Activated B cell treated with CpG ODN at 0.5 μM for 24 hours (primary cell): ENCODE data around the gene WDR45B. TPM values are rescaled to one million over a fixed set of nuclear protein-coding genes. Genes with fewer than 3 reads are reported as not detected.
"Not testable (repeated sequence)": the region's sequence is repeated elsewhere in the genome, so short reads cannot be mapped to it uniquely, and the experiment has no call there.

Experiments
- ATAC-seq: fragments of 200-7000 bp; cut with Tn5 transposase; one replicate; pipeline ENCODE4 v1.10.0; 2021; ENCODE audit warnings: low read depth, mild to moderate bottlenecking, moderate library complexity
- CTCF ChIA-PET: fragments of 350-600 bp; sonication (Branson Sonifier 250); formaldehyde crosslinking; loops from one replicate; lab custom pipeline; 2021; ENCODE audit warnings: antibody characterized with exemption; lab: Charles Lee
- POLR2A ChIA-PET: fragments of 350-600 bp; sonication (Branson Sonifier 250); formaldehyde crosslinking; loops from one replicate; lab custom pipeline; 2021; ENCODE audit warnings: antibody characterized with exemption; lab: Charles Lee
- DNase-seq: peaks from one replicate; pipeline ENCODE4 v3.0.0; 2022
- H3K27ac Mint-ChIP-seq: one replicate; pipeline ENCODE4 v1.8.0; 2020; ENCODE audit warnings: mixed read lengths
- H3K27me3 Mint-ChIP-seq: one replicate; pipeline ENCODE4 v1.8.0; 2021; ENCODE audit warnings: mixed read lengths
- H3K36me3 Mint-ChIP-seq: one replicate; pipeline ENCODE4 v1.8.0; 2021; ENCODE audit warnings: low read depth, mixed read lengths
- H3K4me1 Mint-ChIP-seq: one replicate; pipeline ENCODE4 v1.8.0; 2021; ENCODE audit warnings: mixed read lengths
- H3K4me3 Mint-ChIP-seq: one replicate; pipeline ENCODE4 v1.8.0; 2020; ENCODE audit warnings: mild to moderate bottlenecking, mixed read lengths
- H3K9me3 Mint-ChIP-seq: one replicate; pipeline ENCODE4 v1.8.0; 2020; ENCODE audit warnings: mixed read lengths
- CTCF ChIP-seq: fragments of 200-600 bp; IDR thresholded peaks from one replicate; pipeline ENCODE4 v1.8.0; 2022; ENCODE audit warnings: antibody characterized with exemption, mild to moderate bottlenecking
- intact Hi-C: fragments of 100-400 bp; cut with micrococcal nuclease; formaldehyde crosslinking; loops from one replicate; pipeline ENCODE4 v1.15.1; 2024
- total RNA-seq: library from RNA; stranded (reverse); gene quantifications from 2 replicates; pipeline ENCODE4 v1.2.3, GENCODE V29; 2022

The WDR45B gene
- total RNA-seq, 1 donor from 2014 or later: 51.2 TPM

GRCh38 chr17:82656266-82656665, 8.0 kb upstream of the WDR45B start:
- H3K9me3 Mint-ChIP-seq: no peaks in the 10 kb centered on the region
- H3K4me1 Mint-ChIP-seq: peaks cover 9% of the 10 kb centered on the region
- CTCF ChIA-PET: no interaction called here
- TF ChIP-seq CTCF: no peak
- H3K36me3 Mint-ChIP-seq: peaks cover 2% of the 10 kb centered on the region
- POLR2A ChIA-PET: no interaction called here
- ATAC-seq (no peak), DNase-seq (no peak)
- intact Hi-C loops: no loop called here
- H3K27me3 Mint-ChIP-seq: no peaks in the 10 kb centered on the region
- no peak overlapping the region for H3K4me3 Mint-ChIP-seq
- H3K27ac Mint-ChIP-seq: no peak overlapping the region

- intact Hi-C loops: no loop called here
- POLR2A ChIA-PET: no interaction called here
- no peak overlapping the region for H3K27ac Mint-ChIP-seq
- H3K4me3 Mint-ChIP-seq: no peak overlapping the region
- no peaks in the 10 kb centered on the region for H3K27me3 Mint-ChIP-seq
- H3K36me3 Mint-ChIP-seq: peaks cover 2% of the 10 kb centered on the region
- no peak for DNase-seq
- H3K4me1 Mint-ChIP-seq: peaks cover 9% of the 10 kb centered on the region
- TF ChIP-seq CTCF: no peak
- H3K9me3 Mint-ChIP-seq: no peaks in the 10 kb centered on the region
- ATAC-seq: no peak
- CTCF ChIA-PET: interaction anchor here (0.6 kb wide), 1 partner anchor 19 kb away, joined by 3 read pairs; no protein-coding TSS in a partner anchor
Measured at GRCh38 chr17:82655523-82655922, 7.3 kb upstream of the WDR45B start.

- Mint-ChIP-seq H3K4me1 (peaks cover 9% of the 10 kb centered on the region), H3K27ac (peak overlapping the region; percentile 41), H3K36me3 (peaks cover 2% of the 10 kb centered on the region), H3K9me3 (no peaks in the 10 kb centered on the region), H3K27me3 (no peaks in the 10 kb centered on the region), H3K4me3 (no peak overlapping the region)
- ChIA-PET CTCF (no interaction called here), POLR2A (no interaction called here)
- ATAC-seq: no peak
- no peak for TF ChIP-seq CTCF
- intact Hi-C loops: no loop called here
- DNase-seq: no peak
Measured at GRCh38 chr17:82655038-82655479, 6.8 kb upstream of the WDR45B start.

- H3K4me1 Mint-ChIP-seq, H3K27me3 Mint-ChIP-seq, H3K4me3 Mint-ChIP-seq, H3K36me3 Mint-ChIP-seq, DNase-seq, POLR2A ChIA-PET, H3K27ac Mint-ChIP-seq, CTCF ChIA-PET, ATAC-seq, intact Hi-C loops, H3K9me3 Mint-ChIP-seq: not testable (repeated sequence)
Measured at GRCh38 chr17:82654611-82655010, 6.4 kb upstream of the WDR45B start.

GRCh38 chr17:82653651-82654528, 5.6 kb upstream of the WDR45B start:
- Mint-ChIP-seq H3K27me3 (no peaks in the 10 kb centered on the region), H3K27ac (no peak overlapping the region)
- POLR2A ChIA-PET: no interaction called here

More at GRCh38 chr17:82653651-82654528, 5.6 kb upstream of the WDR45B start:
- intact Hi-C loops: no loop called here
- H3K9me3 Mint-ChIP-seq: no peaks in the 10 kb centered on the region
- H3K4me1 Mint-ChIP-seq: peaks cover 9% of the 10 kb centered on the region
- DNase-seq: no peak
- CTCF ChIA-PET: no interaction called here
- H3K4me3 Mint-ChIP-seq: no peak overlapping the region
- no peak for TF ChIP-seq CTCF
- H3K36me3 Mint-ChIP-seq: peaks cover 2% of the 10 kb centered on the region
- ATAC-seq: no peak
